HuH-7.5 (cell line): ENCODE measurements around the gene APOC4.
"Not testable (repeated sequence)": the region's sequence is repeated elsewhere in the genome, so short reads cannot be mapped to it uniquely, and the experiment has no call there.

ENCODE experiments used
- DNase-seq: peaks from one replicate; pipeline ENCODE4 v3.0.0; 2011; ENCODE audit warnings: low spot score

Gene APOC4

GRCh38 chr19:44958090-44958489, 16.1 kb downstream of the APOC4 start:
- no peak for DNase-seq

- no peak for DNase-seq
These were observed 17.7 kb downstream of the APOC4 start for GRCh38 chr19:44959691-44960090.

- DNase-seq = no peak
These were observed 19.1 kb downstream of the APOC4 start for GRCh38 chr19:44960906-44961728.

GRCh38 chr19:44961821-44962220, 19.8 kb downstream of the APOC4 start:
- DNase-seq = no peak

- DNase-seq = no peak
These were observed 26.1 kb downstream of the APOC4 start for GRCh38 chr19:44968118-44968517.

GRCh38 chr19:44968670-44969069, 26.6 kb downstream of the APOC4 start:
- DNase-seq = no peak

- no peak for DNase-seq
These were observed 27.4 kb downstream of the APOC4 start for GRCh38 chr19:44969437-44969836.

- DNase-seq = not testable (repeated sequence)
These were observed 29.4 kb downstream of the APOC4 start for GRCh38 chr19:44971451-44971850.

- DNase-seq = no peak
These were observed 30.8 kb downstream of the APOC4 start for GRCh38 chr19:44972802-44973201.

- DNase-seq = no peak
These were observed 32.1 kb downstream of the APOC4 start for GRCh38 chr19:44973982-44974735.

- DNase-seq = no peak
These were observed 32.8 kb downstream of the APOC4 start for GRCh38 chr19:44974857-44975256.

- no peak for DNase-seq
These were observed 33.4 kb downstream of the APOC4 start for GRCh38 chr19:44975444-44975843.

- DNase-seq = no peak
These were observed 42.0 kb downstream of the APOC4 start for GRCh38 chr19:44984005-44984404.

GRCh38 chr19:44985445-44985844, 43.4 kb downstream of the APOC4 start:
- no peak for DNase-seq

GRCh38 chr19:44986389-44986788, 44.4 kb downstream of the APOC4 start:
- no peak for DNase-seq

GRCh38 chr19:44987148-44987675, 45.2 kb downstream of the APOC4 start:
- no peak for DNase-seq

GRCh38 chr19:44988273-44988672, 46.2 kb downstream of the APOC4 start:
- no peak for DNase-seq

- DNase-seq = peak; percentile 83
These were observed 47.0 kb downstream of the APOC4 start for GRCh38 chr19:44988896-44989556.

GRCh38 chr19:44990459-44990858, 48.4 kb downstream of the APOC4 start:
- no peak for DNase-seq

- DNase-seq = no peak
These were observed 48.9 kb downstream of the APOC4 start for GRCh38 chr19:44990966-44991365.

- DNase-seq = no peak
These were observed 50.5 kb downstream of the APOC4 start for GRCh38 chr19:44992336-44993163.

- no peak for DNase-seq
These were observed 51.5 kb downstream of the APOC4 start for GRCh38 chr19:44993526-44993925.
